H1 (cell line): ENCODE data around the gene SVEP1. TPM values are rescaled to one million over a fixed set of nuclear protein-coding genes. Genes with fewer than 3 reads are reported as not detected.

ENCODE experiments used
- CTCF ChIA-PET: fragments of 300-600 bp; sonication (Branson Sonifier 250); formaldehyde crosslinking; loops from one replicate; lab custom pipeline; 2021; ENCODE audit not compliant: partially characterized antibody; lab: Charles Lee
- POLR2A ChIA-PET: fragments of 300-600 bp; sonication (Branson Sonifier 250); formaldehyde crosslinking; loops from one replicate; lab custom pipeline; 2021; ENCODE audit warnings: inconsistent platforms; ENCODE audit not compliant: partially characterized antibody; lab: Charles Lee
- DNase-seq, 2 experiments: peaks; one replicate each; pipeline versions ENCODE4 v3.0.0 to v3.0.0-alpha.2; 2010 to 2022; ENCODE audit warnings: low spot score in 2 of 2, low read depth in 1 of 2, mixed read lengths in 1 of 2
- FAIRE-seq: peaks from 2 replicates; lab custom pipeline; 2011; peaks lifted over from hg19 to GRCh38; lab: Jason Lieb, UNC
- H2AFZ ChIP-seq: 2 replicates; pipeline ENCODE4 v1.8.1; 2012; ENCODE audit warnings: low read length, inconsistent platforms
- H2AK5ac ChIP-seq: 2 replicates; pipeline ENCODE4 v1.6.1; 2013; ENCODE audit warnings: low read depth, low read length
- H2BK120ac ChIP-seq: replicated peaks from 2 replicates; pipeline ENCODE3; 2013; ENCODE audit warnings: low read depth, low read length, inconsistent platforms
- H2BK12ac ChIP-seq: 2 replicates; pipeline ENCODE4 v1.6.1; 2013; ENCODE audit warnings: low read depth, low read length
- H2BK15ac ChIP-seq: 2 replicates; pipeline ENCODE4 v1.6.1; 2013; ENCODE audit warnings: low read length
- H2BK20ac ChIP-seq: 2 replicates; pipeline ENCODE4 v1.6.1; 2013; ENCODE audit warnings: low read length
- H2BK5ac ChIP-seq: 2 replicates; pipeline ENCODE4 v1.6.1; 2013; ENCODE audit warnings: low read depth, low read length
- H3K14ac ChIP-seq: 2 replicates; pipeline ENCODE4 v1.6.1; 2013; ENCODE audit warnings: inconsistent platforms; ENCODE audit not compliant: insufficient read length
- H3K18ac ChIP-seq: 2 replicates; pipeline ENCODE4 v1.6.1; 2013; ENCODE audit warnings: low read length; ENCODE audit errors: extremely low read depth
- H3K23ac ChIP-seq: 2 replicates; pipeline ENCODE4 v1.6.1; 2013; ENCODE audit warnings: inconsistent platforms; ENCODE audit not compliant: insufficient read length
- H3K23me2 ChIP-seq: 2 replicates; pipeline ENCODE4 v1.6.1; 2013; ENCODE audit warnings: low read depth, low read length
- H3K27ac ChIP-seq: 2 replicates; pipeline ENCODE4 v1.6.1; 2011; ENCODE audit warnings: low read depth, low read length, inconsistent platforms
- H3K27me3 ChIP-seq, 4 experiments: replicated peaks in 1 of 4; 1 replicate in 1 of 4; 2 replicates in 3 of 4; pipeline versions ENCODE4 v1.6.1 to v1.8.1; 2011 to 2013; ENCODE audit warnings: low read length in 3 of 4, mild to moderate bottlenecking in 3 of 4, inconsistent platforms in 2 of 4, mixed read lengths in 2 of 4, moderate library complexity in 1 of 4; ENCODE audit not compliant: control insufficient read depth in 3 of 4, insufficient read depth in 3 of 4; ENCODE audit errors: extremely low read depth in 1 of 4
- H3K36me3 ChIP-seq, 4 experiments: 2 replicates each; pipeline versions ENCODE4 v1.6.1 to v1.8.1; 2011 to 2013; ENCODE audit warnings: mild to moderate bottlenecking in 4 of 4, low read length in 3 of 4, moderate library complexity in 2 of 4, control low read depth in 1 of 4, inconsistent platforms in 1 of 4; ENCODE audit not compliant: insufficient read depth in 4 of 4, control insufficient read depth in 2 of 4
- H3K4ac ChIP-seq: replicated peaks from 2 replicates; pipeline ENCODE3; 2013; ENCODE audit warnings: low read length, low read depth, mixed read lengths, inconsistent platforms; ENCODE audit not compliant: insufficient read length
- H3K4me1 ChIP-seq, 4 experiments: replicated peaks in 1 of 4; 1 replicate in 1 of 4; 2 replicates in 3 of 4; pipeline versions ENCODE4 v1.6.1 to v1.8.1; 2011 to 2013; ENCODE audit warnings: low read length in 3 of 4, inconsistent platforms in 2 of 4, mixed read lengths in 1 of 4; ENCODE audit not compliant: insufficient read depth in 4 of 4, control insufficient read depth in 3 of 4
- H3K4me2 ChIP-seq, 2 experiments: 2 replicates each; pipeline versions ENCODE4 v1.6.1 to v1.8.1; 2011 to 2013; ENCODE audit warnings: low read depth in 2 of 2, low read length in 2 of 2, control low read depth in 1 of 2, inconsistent platforms in 1 of 2, mild to moderate bottlenecking in 1 of 2; ENCODE audit not compliant: insufficient read depth in 1 of 2
- H3K4me3 ChIP-seq, 4 experiments: fragments of 200-600, 300-600 bp in 1 of 4; sonication (generic), shearing (Covaris generic), sonication (Bioruptor Twin) in 1 of 4; 2 replicates each; pipeline versions ENCODE4 v1.5.1 to v1.8.1; 2011 to 2016; ENCODE audit warnings: low read length in 4 of 4, low read depth in 3 of 4, control low read depth in 2 of 4, inconsistent platforms in 2 of 4, mild to moderate bottlenecking in 2 of 4, mixed read lengths in 1 of 4, moderate library complexity in 1 of 4; ENCODE audit not compliant: insufficient read depth in 2 of 4; ENCODE audit errors: extremely low read depth in 1 of 4
- H3K56ac ChIP-seq: replicated peaks from 2 replicates; pipeline ENCODE3; 2013; ENCODE audit warnings: low read depth, mild to moderate bottlenecking, mixed read lengths, low read length, inconsistent platforms; ENCODE audit not compliant: insufficient read length
- H3K79me1 ChIP-seq: 2 replicates; pipeline ENCODE4 v1.6.1; 2013; ENCODE audit warnings: low read depth, low read length, control low read depth
- H3K79me2 ChIP-seq, 2 experiments: 2 replicates each; pipeline versions ENCODE4 v1.6.1 to v1.8.1; 2012 to 2013; ENCODE audit warnings: low read length in 2 of 2, mild to moderate bottlenecking in 2 of 2, inconsistent platforms in 1 of 2; ENCODE audit not compliant: insufficient read depth in 2 of 2, control insufficient read depth in 1 of 2
- H3K9ac ChIP-seq, 4 experiments: replicated peaks in 1 of 4; 1 replicate in 1 of 4; 2 replicates in 3 of 4; pipeline versions ENCODE4 v1.6.1 to v1.8.1; 2011 to 2013; ENCODE audit warnings: low read depth in 3 of 4, low read length in 3 of 4, control low read depth in 2 of 4, mild to moderate bottlenecking in 2 of 4, moderate library complexity in 2 of 4, inconsistent platforms in 1 of 4; ENCODE audit errors: extremely low read depth in 1 of 4
- H3K9me3 ChIP-seq, 2 experiments: 2 replicates each; pipeline versions ENCODE4 v1.6.1 to v1.8.1; 2012 to 2013; ENCODE audit warnings: mild to moderate bottlenecking in 2 of 2, moderate library complexity in 2 of 2, control low read depth in 1 of 2, inconsistent platforms in 1 of 2, low read depth in 1 of 2, low read length in 1 of 2, mixed read lengths in 1 of 2; ENCODE audit not compliant: insufficient read depth in 2 of 2
- H4K20me1 ChIP-seq, 2 experiments: replicated peaks in 1 of 2; 2 replicates each; pipeline versions ENCODE3 to v1.8.1; 2011 to 2013; ENCODE audit warnings: inconsistent platforms in 2 of 2, low read length in 2 of 2, mild to moderate bottlenecking in 1 of 2; ENCODE audit not compliant: insufficient read depth in 2 of 2, control insufficient read depth in 1 of 2
- H4K5ac ChIP-seq: 2 replicates; pipeline ENCODE4 v1.6.1; 2013; ENCODE audit warnings: low read length, low read depth, mixed read lengths, inconsistent platforms; ENCODE audit not compliant: insufficient read length
- H4K8ac ChIP-seq: 2 replicates; pipeline ENCODE4 v1.8.0; 2013; ENCODE audit warnings: mild to moderate bottlenecking, moderate library complexity, low read length, inconsistent platforms; ENCODE audit not compliant: insufficient read depth; ENCODE audit errors: extremely low read depth
- H4K91ac ChIP-seq: replicated peaks from 2 replicates; pipeline ENCODE3; 2013; ENCODE audit warnings: low read length, mixed read lengths, inconsistent platforms; ENCODE audit not compliant: insufficient read length
- BACH1 ChIP-seq: IDR thresholded peaks from 2 replicates; pipeline ENCODE4 v1.6.1; 2012; ENCODE audit warnings: low read length, improper control_type of control experiment
- CHD1 ChIP-seq: IDR thresholded peaks from 2 replicates; pipeline ENCODE4 v1.6.1; 2012; ENCODE audit warnings: low read depth, low read length, improper control_type of control experiment
- FOSL1 ChIP-seq: IDR thresholded peaks from 2 replicates; pipeline ENCODE4 v1.6.1; 2011; ENCODE audit warnings: mild to moderate bottlenecking, low read depth, low read length, moderate library complexity; ENCODE audit not compliant: insufficient read depth
- GABPA ChIP-seq: IDR thresholded peaks from 2 replicates; pipeline ENCODE4 v1.6.1; 2011; ENCODE audit warnings: mild to moderate bottlenecking, low read length, moderate library complexity, borderline replicate concordance; ENCODE audit not compliant: insufficient read depth
- KDM1A ChIP-seq: fragments of 200-600, 300-600 bp; sonication (generic); IDR thresholded peaks from 2 replicates; pipeline ENCODE4 v1.7.1; 2016; ENCODE audit warnings: mild to moderate bottlenecking, low read length, borderline replicate concordance
- KDM5A ChIP-seq: fragments of 200-600 bp; IDR thresholded peaks from 2 replicates; pipeline ENCODE4 v1.7.1; 2012; ENCODE audit warnings: mild to moderate bottlenecking, low read length, inconsistent platforms, mixed read lengths
- POU5F1 ChIP-seq: IDR thresholded peaks from 2 replicates; pipeline ENCODE4 v1.6.1; 2011; ENCODE audit warnings: low read depth, mild to moderate bottlenecking, low read length, moderate library complexity
- RBBP5 ChIP-seq: IDR thresholded peaks from 2 replicates; pipeline ENCODE4 v1.7.1; 2012; ENCODE audit warnings: low read depth, mild to moderate bottlenecking, inconsistent platforms, low read length, moderate library complexity, borderline replicate concordance
- RNF2 ChIP-seq: fragments of 200-900, 300-1000 bp; sonication (generic); IDR thresholded peaks from 2 replicates; pipeline ENCODE4 v1.7.1; 2016; ENCODE audit warnings: borderline replicate concordance, low read depth, mild to moderate bottlenecking, antibody characterized with exemption, low read length; ENCODE audit not compliant: poor library complexity, severe bottlenecking; ENCODE audit errors: missing control alignments
- SAP30 ChIP-seq: fragments of 300-600 bp; sonication (generic); IDR thresholded peaks from 2 replicates; pipeline ENCODE4 v1.7.1; 2012; ENCODE audit warnings: low read length, moderate library complexity, mild to moderate bottlenecking, inconsistent platforms; ENCODE audit not compliant: insufficient read depth, insufficient replicate concordance
- SP4 ChIP-seq: IDR thresholded peaks from 2 replicates; pipeline ENCODE4 v1.6.1; 2012; ENCODE audit warnings: low read length, inconsistent platforms
- TAF1 ChIP-seq: IDR thresholded peaks from 2 replicates; pipeline ENCODE4 v1.6.1; 2011; ENCODE audit warnings: mild to moderate bottlenecking, low read depth, low read length
- USF2 ChIP-seq: IDR thresholded peaks from 2 replicates; pipeline ENCODE4 v1.6.1; 2011; ENCODE audit warnings: low read length, improper control_type of control experiment
- ZNF274 ChIP-seq: IDR thresholded peaks from 2 replicates; pipeline ENCODE4 v1.7.0; 2012; ENCODE audit warnings: low read length, borderline replicate concordance; ENCODE audit errors: extremely low read depth
- WGBS, 2 experiments: shearing (Covaris generic) in 1 of 2; methylation state at CpG; one replicate each; pipeline versions ENCODE4 v1.1.6 to v1.1.7; 2013 to 2015; ENCODE audit warnings: low lambda C conversion rate in 2 of 2, mixed read lengths in 2 of 2, inconsistent platforms in 1 of 2, low coverage in 1 of 2, missing lambda C conversion rate in 1 of 2; ENCODE audit not compliant: insufficient replicate concordance in 2 of 2, insufficient coverage in 1 of 2, insufficient read length in 1 of 2; ENCODE audit errors: extremely low coverage in 1 of 2, missing lambda C conversion rate in 1 of 2; 5-methylcytosine and 5-hydroxymethylcytosine counted together
- polyA plus RNA-seq, 7 experiments: library from polyadenylated mRNA; depleted of rRNA in 3 of 7; stranded (reverse) in 5 of 7; unstranded in 2 of 7; fragments of >200 nt in 5 of 7; fragments of 200-250 nt in 2 of 7; gene quantifications; 1 replicate in 5 of 7; 2 replicates in 1 of 7; 4 replicates in 1 of 7; pipeline versions ENCODE4 v1.2.1 to v1.2.3, GENCODE V29; 2011 to 2013; ENCODE audit warnings: missing spikeins in 2 of 7, mixed read lengths in 2 of 7
- total RNA-seq: library from RNA; stranded (reverse); fragmentation: NEBNext Ultra II Directional; extraction: Animal tissue kit (Norgen Biotek cat#: 25700); gene quantifications from 2 replicates; pipeline ENCODE4 v1.2.1, GENCODE V29; 2021

The SVEP1 gene
- total and polyA plus RNA-seq, 2 of the 8 experiments (the other 6 are each of a cell fraction or from before 2014, with no cell fraction given) = 0.11 to 0.37 TPM

DNA sequence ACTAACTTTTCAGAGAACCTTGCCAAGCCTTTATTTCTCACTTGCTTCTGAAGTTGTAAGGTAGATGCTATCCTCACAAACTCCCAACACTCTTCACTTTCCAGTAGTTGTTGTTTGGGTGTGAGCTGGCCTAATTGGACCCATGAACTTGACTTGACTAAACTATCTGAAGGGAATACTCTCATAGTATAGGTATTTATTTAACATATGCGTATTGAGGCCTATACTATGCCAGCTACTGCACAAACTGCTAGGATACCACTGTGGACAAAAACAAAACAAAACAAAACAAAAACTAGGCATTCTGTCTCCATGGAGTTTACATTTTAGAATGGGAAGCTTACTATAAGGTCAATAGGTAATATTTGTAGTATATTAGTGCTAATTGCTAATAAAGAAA, 243.2 kb downstream of the SVEP1 start:
- H3K9ac ChIP-seq = no peak overlapping the region
- no peaks in the 10 kb centered on the region for H3K9me3 ChIP-seq
- no peak overlapping the region for H3K23ac ChIP-seq
- no peak overlapping the region for H4K5ac ChIP-seq
- H3K27me3 ChIP-seq = no peaks in the 10 kb centered on the region
- H3K4me1 ChIP-seq = no peaks in the 10 kb centered on the region
- no peak overlapping the region for H2BK12ac ChIP-seq
- no peak overlapping the region for H3K18ac ChIP-seq
- H2AFZ ChIP-seq = no peak overlapping the region
- TF ChIP-seq RNF2 (no peak), FOSL1 (no peak), USF2 (no peak), SAP30 (no peak), SP4 (no peak), RBBP5 (no peak), KDM5A (no peak), ZNF274 (no peak), GABPA (no peak), POU5F1 (no peak), CHD1 (no peak), BACH1 (no peak), KDM1A (no peak), TAF1 (no peak)
- no peak overlapping the region for H2BK20ac ChIP-seq
- no peaks in the 10 kb centered on the region for H3K79me2 ChIP-seq
- 78% methylated on average over 1 of the region's 1 CpG; no CpG with 5 or more reads in 1 of the 2 experiments for WGBS, 2 experiments
- H3K4me2 ChIP-seq = no peak overlapping the region
- ChIA-PET CTCF (no interaction called here), POLR2A (no interaction called here)
- H4K20me1 ChIP-seq = no peaks in the 10 kb centered on the region
- no peak overlapping the region for H2BK5ac ChIP-seq
- no peak overlapping the region for H3K56ac ChIP-seq
- no peak overlapping the region for H3K4ac ChIP-seq
- no peak overlapping the region for H2AK5ac ChIP-seq
- DNase-seq (no peak), FAIRE-seq (no peak)
- H3K23me2 ChIP-seq = no peaks in the 10 kb centered on the region
- H2BK15ac ChIP-seq = no peak overlapping the region
- H3K4me3 ChIP-seq = no peak overlapping the region
- no peak overlapping the region for H4K91ac ChIP-seq
- no peak overlapping the region for H3K14ac ChIP-seq
- H3K27ac ChIP-seq = no peak overlapping the region
- no peak overlapping the region for H4K8ac ChIP-seq
- H2BK120ac ChIP-seq = no peak overlapping the region
- no peaks in the 10 kb centered on the region for H3K36me3 ChIP-seq
- no peaks in the 10 kb centered on the region for H3K79me1 ChIP-seq
